ENCODE measurements around the gene MEIKIN.

The MEIKIN gene

GRCh38 chr5:131959136-131959535 is 13.7 kb upstream of the MEIKIN start:
- no peak overlapping the region for H3K27ac ChIP-seq (ENCODE audit: low read depth, low read length)
- no peak overlapping the region for H3K4me2 ChIP-seq (ENCODE audit: low read length)
- peaks cover 4% of the 10 kb centered on the region; the same call in 1 of the 2 replicates for H3K27me3 ChIP-seq (ENCODE audit: control insufficient read depth, low read length)
- no peaks in the 10 kb centered on the region for H3K4me1 ChIP-seq (ENCODE audit: control insufficient read depth, low read length)
- no peaks in the 10 kb centered on the region for H3K9me2 ChIP-seq (replicated peaks; ENCODE audit: control insufficient read depth, low read length)
- H3K9me3 ChIP-seq (ENCODE audit: control insufficient read depth, insufficient read depth, low read length): no peaks in the 10 kb centered on the region
- H3K36me3 ChIP-seq (ENCODE audit: control insufficient read depth, low read length): no peaks in the 10 kb centered on the region
- H3K79me2 ChIP-seq (ENCODE audit: control insufficient read depth, low read length): no peaks in the 10 kb centered on the region
- no peaks in the 10 kb centered on the region for H3F3A ChIP-seq (ENCODE audit: control insufficient read depth, insufficient read depth)
- TF ChIP-seq, protein P1, sequence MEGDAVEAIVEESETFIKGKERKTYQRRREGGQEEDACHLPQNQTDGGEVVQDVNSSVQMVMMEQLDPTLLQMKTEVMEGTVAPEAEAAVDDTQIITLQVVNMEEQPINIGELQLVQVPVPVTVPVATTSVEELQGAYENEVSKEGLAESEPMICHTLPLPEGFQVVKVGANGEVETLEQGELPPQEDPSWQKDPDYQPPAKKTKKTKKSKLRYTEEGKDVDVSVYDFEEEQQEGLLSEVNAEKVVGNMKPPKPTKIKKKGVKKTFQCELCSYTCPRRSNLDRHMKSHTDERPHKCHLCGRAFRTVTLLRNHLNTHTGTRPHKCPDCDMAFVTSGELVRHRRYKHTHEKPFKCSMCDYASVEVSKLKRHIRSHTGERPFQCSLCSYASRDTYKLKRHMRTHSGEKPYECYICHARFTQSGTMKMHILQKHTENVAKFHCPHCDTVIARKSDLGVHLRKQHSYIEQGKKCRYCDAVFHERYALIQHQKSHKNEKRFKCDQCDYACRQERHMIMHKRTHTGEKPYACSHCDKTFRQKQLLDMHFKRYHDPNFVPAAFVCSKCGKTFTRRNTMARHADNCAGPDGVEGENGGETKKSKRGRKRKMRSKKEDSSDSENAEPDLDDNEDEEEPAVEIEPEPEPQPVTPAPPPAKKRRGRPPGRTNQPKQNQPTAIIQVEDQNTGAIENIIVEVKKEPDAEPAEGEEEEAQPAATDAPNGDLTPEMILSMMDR (IDR thresholded peaks at IDR 0.05; ENCODE audit: low read depth, low read length, poor library complexity, severe bottlenecking): no peak
- no peak for TF ChIP-seq EZH2phosphoT487 (IDR thresholded peaks at IDR 0.05; ENCODE audit: borderline replicate concordance, low read length)
- no peaks in the 10 kb centered on the region for H4K20me1 ChIP-seq (ENCODE audit: control insufficient read depth, insufficient read depth, low read depth, low read length)
- H3K4me3 ChIP-seq (ENCODE audit: low read length): no peak overlapping the region

- TF ChIP-seq EZH2phosphoT487 (IDR thresholded peaks at IDR 0.05; ENCODE audit: borderline replicate concordance, low read length): no peak
- TF ChIP-seq, protein P1 (IDR thresholded peaks at IDR 0.05; ENCODE audit: low read depth, low read length, poor library complexity, severe bottlenecking): no peak
- H3K36me3 ChIP-seq (ENCODE audit: control insufficient read depth, low read length): no peaks in the 10 kb centered on the region
- H3K4me2 ChIP-seq (ENCODE audit: low read length): no peak overlapping the region
- no peaks in the 10 kb centered on the region for H3K4me1 ChIP-seq (ENCODE audit: control insufficient read depth, low read length)
- H3K79me2 ChIP-seq (ENCODE audit: control insufficient read depth, low read length): no peaks in the 10 kb centered on the region
- no peaks in the 10 kb centered on the region for H3F3A ChIP-seq (ENCODE audit: control insufficient read depth, insufficient read depth)
- H3K27me3 ChIP-seq (ENCODE audit: control insufficient read depth, low read length): peaks cover 4% of the 10 kb centered on the region; the same call in 1 of the 2 replicates
- H3K27ac ChIP-seq (ENCODE audit: low read depth, low read length): no peak overlapping the region
- no peaks in the 10 kb centered on the region for H3K9me3 ChIP-seq (ENCODE audit: control insufficient read depth, insufficient read depth, low read length)
- no peak overlapping the region for H3K4me3 ChIP-seq (ENCODE audit: low read length)
- H4K20me1 ChIP-seq (ENCODE audit: control insufficient read depth, insufficient read depth, low read depth, low read length): no peaks in the 10 kb centered on the region
- H3K9me2 ChIP-seq (replicated peaks; ENCODE audit: control insufficient read depth, low read length): no peaks in the 10 kb centered on the region
These were observed 12.4 kb upstream of the MEIKIN start for GRCh38 chr5:131957721-131958441.

DNA sequence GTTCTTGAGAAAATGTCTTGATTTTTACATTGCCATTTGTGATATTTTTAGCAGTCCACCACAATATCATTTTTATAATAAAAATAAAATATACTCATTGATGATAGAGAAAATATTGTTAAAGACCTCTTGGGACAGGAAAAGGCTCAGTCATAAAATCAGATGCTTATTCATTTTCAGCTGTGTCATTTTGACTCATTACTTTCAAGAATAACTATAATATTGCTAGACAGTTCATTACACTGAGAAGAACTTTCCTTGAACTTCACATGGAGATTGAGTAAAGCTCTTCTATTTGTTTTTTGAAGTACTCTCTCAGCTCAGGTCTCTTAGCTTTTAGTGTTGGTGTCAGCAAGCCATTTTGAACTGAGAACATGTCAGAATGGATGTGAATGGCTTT is 8.5 kb upstream of the MEIKIN start:
- no peak overlapping the region for H3K27ac ChIP-seq (ENCODE audit: low read depth, low read length)
- no peaks in the 10 kb centered on the region for H3K9me2 ChIP-seq (replicated peaks; ENCODE audit: control insufficient read depth, low read length)
- no peak overlapping the region for H3K4me3 ChIP-seq (ENCODE audit: low read length)
- no peaks in the 10 kb centered on the region for H3K36me3 ChIP-seq (ENCODE audit: control insufficient read depth, low read length)
- no peaks in the 10 kb centered on the region for H3K79me2 ChIP-seq (ENCODE audit: control insufficient read depth, low read length)
- H3K4me2 ChIP-seq (ENCODE audit: low read length): no peak overlapping the region
- no peaks in the 10 kb centered on the region for H3K4me1 ChIP-seq (ENCODE audit: control insufficient read depth, low read length)
- TF ChIP-seq, protein P1 (IDR thresholded peaks at IDR 0.05; ENCODE audit: low read depth, low read length, poor library complexity, severe bottlenecking): no peak
- H3F3A ChIP-seq (ENCODE audit: control insufficient read depth, insufficient read depth): no peaks in the 10 kb centered on the region
- peaks cover 7% of the 10 kb centered on the region for H3K27me3 ChIP-seq (ENCODE audit: control insufficient read depth, low read length)
- no peaks in the 10 kb centered on the region for H4K20me1 ChIP-seq (ENCODE audit: control insufficient read depth, insufficient read depth, low read depth, low read length)
- no peaks in the 10 kb centered on the region for H3K9me3 ChIP-seq (ENCODE audit: control insufficient read depth, insufficient read depth, low read length)
